Neural cell (in vitro differentiated cells): ENCODE data around the gene FBXO8. TPM values are rescaled to one million over a fixed set of nuclear protein-coding genes. Genes with fewer than 3 reads are reported as not detected.
"Not testable (repeated sequence)": the region's sequence is repeated elsewhere in the genome, so short reads cannot be mapped to it uniquely, and the experiment has no call there.

Source experiments
- H2AFZ ChIP-seq: fragments of 200-600, 300-800 bp; sonication (generic), shearing (Covaris generic); 2 replicates; pipeline ENCODE4 v1.6.0; 2014; ENCODE audit warnings: low read depth, mild to moderate bottlenecking, antibody characterized with exemption, low read length, moderate library complexity
- H3F3A ChIP-seq: fragments of 200-600 bp; shearing (Covaris generic); 2 replicates; pipeline ENCODE4 v1.6.1; 2016; ENCODE audit warnings: mild to moderate bottlenecking, moderate library complexity, mixed read lengths, antibody characterized with exemption, low read length; ENCODE audit not compliant: insufficient read depth, poor library complexity, severe bottlenecking
- H3K27ac ChIP-seq: fragments of 200-600, 300-800 bp; sonication (generic), shearing (Covaris generic); 2 replicates; pipeline ENCODE4 v1.5.1; 2014; ENCODE audit warnings: mild to moderate bottlenecking, low read length, moderate library complexity
- H3K27me3 ChIP-seq: fragments of 300-800, 200-600 bp; sonication (generic), shearing (Covaris generic); 2 replicates; pipeline ENCODE4 v1.6.0; 2014; ENCODE audit warnings: mild to moderate bottlenecking, low read depth, low read length, moderate library complexity; ENCODE audit not compliant: insufficient read depth
- H3K36me3 ChIP-seq: fragments of 300-800, 200-600 bp; sonication (generic), shearing (Covaris generic); 2 replicates; pipeline ENCODE4 v1.5.1; 2014; ENCODE audit warnings: mild to moderate bottlenecking, antibody characterized with exemption, low read length, moderate library complexity; ENCODE audit not compliant: insufficient read depth
- H3K4me2 ChIP-seq: fragments of 300-800, 200-600 bp; sonication (generic), shearing (Covaris generic); 2 replicates; pipeline ENCODE4 v1.6.0; 2014; ENCODE audit warnings: mild to moderate bottlenecking, low read length
- H3K4me3 ChIP-seq: fragments of 300-800, 200-600 bp; sonication (generic), shearing (Covaris generic); 2 replicates; pipeline ENCODE4 v1.5.1; 2014; ENCODE audit warnings: mild to moderate bottlenecking, low read length, moderate library complexity
- H3K79me2 ChIP-seq: fragments of 200-600 bp; shearing (Covaris generic); replicated peaks from 2 replicates; pipeline ENCODE4 v1.6.0; 2014; ENCODE audit warnings: mild to moderate bottlenecking, low read length, moderate library complexity; ENCODE audit not compliant: insufficient read depth
- H3K9ac ChIP-seq: fragments of 300-800, 200-600 bp; sonication (generic), shearing (Covaris generic); 2 replicates; pipeline ENCODE4 v1.6.1; 2016; ENCODE audit warnings: mild to moderate bottlenecking, low read length, mixed read lengths
- H3K9me2 ChIP-seq: fragments of 200-600 bp; shearing (Covaris generic); 2 replicates; pipeline ENCODE4 v1.6.1; 2016; ENCODE audit warnings: mild to moderate bottlenecking, low read length, mixed read lengths; ENCODE audit not compliant: insufficient read depth
- H3K9me3 ChIP-seq: fragments of 200-600, 300-800 bp; sonication (generic), shearing (Covaris generic); 2 replicates; pipeline ENCODE4 v1.6.1; 2016; ENCODE audit warnings: mild to moderate bottlenecking, mixed run types, low read length, moderate library complexity, mixed read lengths
- H4K20me1 ChIP-seq: fragments of 200-600 bp; shearing (Covaris generic); 2 replicates; pipeline ENCODE4 v1.6.1; 2016; ENCODE audit warnings: mild to moderate bottlenecking, mixed run types; ENCODE audit not compliant: insufficient read depth
- CTCF ChIP-seq: fragments of 450-650 bp; IDR thresholded peaks from 2 replicates; pipeline ENCODE4 v1.5.1; 2014; ENCODE audit warnings: antibody characterized with exemption, mild to moderate bottlenecking, moderate library complexity; ENCODE audit not compliant: poor library complexity, severe bottlenecking
- EP300 ChIP-seq: fragments of 450-650 bp; conservative IDR thresholded peaks from 2 replicates; pipeline ENCODE4 v1.6.1; 2014; ENCODE audit warnings: antibody characterized with exemption, mild to moderate bottlenecking, moderate library complexity; ENCODE audit not compliant: poor library complexity, severe bottlenecking
- EZH2 ChIP-seq: fragments of 200-600, 300-800 bp; shearing (Covaris generic), sonication (generic); IDR thresholded peaks from 2 replicates; pipeline ENCODE4 v1.6.1; 2014; ENCODE audit warnings: antibody characterized with exemption, low read length, borderline replicate concordance, mild to moderate bottlenecking; ENCODE audit not compliant: insufficient read depth, poor library complexity, severe bottlenecking
- MXI1 ChIP-seq: fragments of 450-650 bp; conservative IDR thresholded peaks from 2 replicates; pipeline ENCODE4 v1.6.1; 2014; ENCODE audit warnings: antibody characterized with exemption, mild to moderate bottlenecking; ENCODE audit not compliant: poor library complexity, severe bottlenecking
- POLR2AphosphoS5 ChIP-seq: IDR thresholded peaks from 2 replicates; pipeline ENCODE4 v1.6.1; 2012
- RAD21 ChIP-seq: fragments of 450-650 bp; conservative IDR thresholded peaks from 2 replicates; pipeline ENCODE4 v1.6.1; 2014; ENCODE audit warnings: antibody characterized with exemption, mild to moderate bottlenecking, moderate library complexity
- REST ChIP-seq: IDR thresholded peaks from 2 replicates; pipeline ENCODE4 v1.6.1; 2012; ENCODE audit warnings: borderline replicate concordance
- SMC3 ChIP-seq: fragments of 450-650 bp; conservative IDR thresholded peaks from 2 replicates; pipeline ENCODE4 v1.6.1; 2014; ENCODE audit warnings: antibody characterized with exemption, mild to moderate bottlenecking, moderate library complexity; ENCODE audit not compliant: poor library complexity
- TAF1 ChIP-seq: IDR thresholded peaks from 2 replicates; pipeline ENCODE4 v1.6.1; 2012; ENCODE audit warnings: low read depth
- polyA plus RNA-seq: library from polyadenylated mRNA; depleted of rRNA; stranded (reverse); fragments of >200 nt; gene quantifications from 2 replicates; pipeline ENCODE4 v1.2.3, GENCODE V29; 2014

FBXO8 gene
- polyA plus RNA-seq, 1 donor from 2014 or later = 29.3 TPM

GRCh38 chr4:174262624-174263444 lies 20.6 kb downstream of the FBXO8 start:
- Histone ChIP-seq H3F3A (no peaks in the 10 kb centered on the region), H3K4me3 (no peak overlapping the region), H3K9me2 (no peaks in the 10 kb centered on the region), H3K27ac (no peak overlapping the region), H3K9me3 (no peaks in the 10 kb centered on the region), H3K79me2 (peaks cover 15% of the 10 kb centered on the region), H2AFZ (no peak overlapping the region), H3K36me3 (no peaks in the 10 kb centered on the region), H4K20me1 (no peaks in the 10 kb centered on the region), H3K4me2 (no peak overlapping the region), H3K27me3 (no peaks in the 10 kb centered on the region), H3K9ac (no peak overlapping the region)
- TF ChIP-seq POLR2AphosphoS5 (no peak), SMC3 (no peak), MXI1 (no peak), CTCF (no peak), EZH2 (no peak), TAF1 (no peak)

- H3F3A ChIP-seq, H3K36me3 ChIP-seq, H3K9ac ChIP-seq, H3K27me3 ChIP-seq, H3K27ac ChIP-seq, H3K9me3 ChIP-seq, H2AFZ ChIP-seq, H4K20me1 ChIP-seq, H3K4me3 ChIP-seq, H3K9me2 ChIP-seq, H3K4me2 ChIP-seq: not testable (repeated sequence)
- H3K79me2 ChIP-seq = peaks cover 15% of the 10 kb centered on the region
Observed at GRCh38 chr4:174261432-174261831, 22.0 kb downstream of the FBXO8 start.

GRCh38 chr4:174260099-174260498 lies 23.4 kb downstream of the FBXO8 start:
- peaks cover 15% of the 10 kb centered on the region for H3K79me2 ChIP-seq

More at GRCh38 chr4:174260099-174260498, 23.4 kb downstream of the FBXO8 start:
- H3K4me3 ChIP-seq = no peak overlapping the region
- TF ChIP-seq TAF1 = no peak
- no peak for TF ChIP-seq RAD21
- TF ChIP-seq EP300 = no peak
- no peak for TF ChIP-seq CTCF
- TF ChIP-seq POLR2AphosphoS5 = no peak
- TF ChIP-seq REST = no peak
- no peak for TF ChIP-seq MXI1
- TF ChIP-seq SMC3 = no peak
- H3K9ac ChIP-seq = no peak overlapping the region
- H3K27ac ChIP-seq = no peak overlapping the region
- H4K20me1 ChIP-seq = no peaks in the 10 kb centered on the region
- H3K36me3 ChIP-seq = no peaks in the 10 kb centered on the region
- no peaks in the 10 kb centered on the region for H3K9me2 ChIP-seq
- H3K4me2 ChIP-seq = no peak overlapping the region
- no peaks in the 10 kb centered on the region for H3K27me3 ChIP-seq
- H3K9me3 ChIP-seq = no peaks in the 10 kb centered on the region
- H2AFZ ChIP-seq = no peak overlapping the region
- H3F3A ChIP-seq = no peaks in the 10 kb centered on the region
